Progenitor cell of endocrine pancreas (in vitro differentiated cells): ENCODE results near the gene LIME1. TPM values are rescaled to one million over a fixed set of nuclear protein-coding genes. Genes with fewer than 3 reads are reported as not detected.

ENCODE experiments used
- DNase-seq: peaks from one replicate; pipeline ENCODE4 v3.0.0; 2021; ENCODE audit warnings: low spot score; ENCODE audit not compliant: unreplicated experiment
- H3K27ac Mint-ChIP-seq: 2 replicates; pipeline ENCODE4 v1.8.0; 2021; ENCODE audit warnings: mild to moderate bottlenecking, moderate library complexity, mixed read lengths
- H3K27me3 Mint-ChIP-seq: 2 replicates; pipeline ENCODE4 v1.8.0; 2021; ENCODE audit warnings: mixed read lengths
- H3K36me3 Mint-ChIP-seq: 2 replicates; pipeline ENCODE4 v1.8.0; 2022; ENCODE audit warnings: mixed read lengths; ENCODE audit not compliant: insufficient read depth
- H3K4me1 Mint-ChIP-seq: 2 replicates; pipeline ENCODE4 v1.8.0; 2021; ENCODE audit warnings: low read depth, mixed read lengths
- H3K4me3 Mint-ChIP-seq: 2 replicates; pipeline ENCODE4 v1.8.0; 2021; ENCODE audit warnings: low read depth, mild to moderate bottlenecking, moderate library complexity, mixed read lengths
- H3K9me3 Mint-ChIP-seq: 2 replicates; pipeline ENCODE4 v1.8.0; 2021; ENCODE audit warnings: low read depth, mixed read lengths
- CTCF ChIP-seq: fragments of 200-600 bp; sonication (generic); IDR thresholded peaks from one replicate; pipeline ENCODE4 v1.5.0; 2021; ENCODE audit warnings: antibody characterized with exemption, mild to moderate bottlenecking; ENCODE audit not compliant: unreplicated experiment
- total RNA-seq: library from RNA; stranded (reverse); gene quantifications from 2 replicates; pipeline ENCODE4 v1.2.1, GENCODE V29; 2021

The LIME1 gene
- total RNA-seq, 1 donor from 2014 or later = 17.2 TPM

DNA sequence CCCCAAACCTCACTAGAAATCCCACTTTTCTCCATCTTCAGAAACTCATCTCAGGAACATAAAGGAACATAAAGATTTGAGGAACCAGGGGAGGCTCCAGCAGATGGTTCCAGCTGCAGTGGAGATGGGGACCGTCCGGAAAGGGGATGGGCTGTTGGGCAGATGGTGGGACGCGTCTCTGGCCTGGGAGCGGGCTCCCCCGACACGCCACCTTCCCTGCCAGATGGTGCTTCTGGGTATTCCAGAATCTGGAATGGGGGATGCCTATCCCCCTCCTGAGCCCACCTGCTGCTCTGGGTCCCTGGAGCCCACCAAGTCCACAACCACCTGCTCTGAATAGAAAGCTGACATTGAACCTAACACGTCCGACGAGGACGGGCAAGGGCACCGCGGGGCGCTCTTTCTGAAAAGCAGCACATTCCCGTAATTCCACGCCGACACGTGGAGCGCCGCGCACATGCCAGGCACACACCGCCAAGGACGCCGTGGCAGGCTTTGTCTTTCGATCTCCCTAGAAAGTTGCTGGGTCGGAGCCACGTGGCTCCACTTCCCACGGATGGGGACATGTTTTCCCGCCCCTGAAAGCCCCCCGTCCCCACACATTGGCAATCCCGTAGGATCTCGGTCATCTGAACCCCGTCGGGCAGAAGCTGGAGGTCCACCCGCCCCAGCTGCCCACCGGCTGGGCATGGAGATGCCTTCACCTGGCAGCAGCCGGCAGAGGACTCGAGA, 30.4 kb downstream of the LIME1 start:
- H3K9me3 Mint-ChIP-seq = no peaks in the 10 kb centered on the region
- H3K27ac Mint-ChIP-seq = no peak overlapping the region
- no peak for DNase-seq
- no peaks in the 10 kb centered on the region for H3K27me3 Mint-ChIP-seq
- H3K4me1 Mint-ChIP-seq = peaks cover 1% of the 10 kb centered on the region
- H3K36me3 Mint-ChIP-seq = peaks cover 9% of the 10 kb centered on the region
- no peak overlapping the region for H3K4me3 Mint-ChIP-seq
- TF ChIP-seq CTCF = no peak

DNA sequence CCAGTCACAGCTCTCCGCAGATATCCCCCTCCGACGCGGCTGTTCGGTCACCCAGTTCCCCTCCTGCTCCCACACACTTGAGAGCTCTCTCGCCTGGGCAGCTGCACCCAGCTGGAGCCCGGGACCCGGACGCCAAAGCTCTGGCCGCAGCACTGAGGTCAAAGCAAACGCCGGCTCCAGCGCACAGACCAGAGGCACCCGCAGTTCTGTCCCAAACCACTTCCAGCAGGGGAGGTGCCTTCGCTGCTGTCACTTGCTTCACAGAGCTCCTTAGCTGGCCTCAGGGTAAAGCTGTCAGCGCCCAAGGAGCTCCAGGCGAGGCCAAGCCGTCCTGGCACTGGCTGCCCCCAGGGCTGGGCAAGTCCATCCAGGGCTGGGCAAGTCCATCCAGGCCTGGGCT, 31.0 kb downstream of the LIME1 start:
- Mint-ChIP-seq H3K27ac (no peak overlapping the region), H3K4me1 (no peaks in the 10 kb centered on the region), H3K27me3 (no peaks in the 10 kb centered on the region), H3K9me3 (no peaks in the 10 kb centered on the region), H3K4me3 (no peak overlapping the region), H3K36me3 (peaks cover 9% of the 10 kb centered on the region)
- TF ChIP-seq CTCF = no peak
- no peak for DNase-seq

- DNase-seq = no peak
- Mint-ChIP-seq H3K4me3 (no peak overlapping the region), H3K4me1 (no peaks in the 10 kb centered on the region), H3K27ac (no peak overlapping the region), H3K36me3 (peaks cover 9% of the 10 kb centered on the region), H3K9me3 (no peaks in the 10 kb centered on the region), H3K27me3 (no peaks in the 10 kb centered on the region)
- no peak for TF ChIP-seq CTCF
These were observed 31.4 kb downstream of the LIME1 start for GRCh38 chr20:63767886-63768285.

GRCh38 chr20:63768591-63769515, 32.4 kb downstream of the LIME1 start:
- no peaks in the 10 kb centered on the region for H3K4me1 Mint-ChIP-seq
- no peak for TF ChIP-seq CTCF
- peaks cover 7% of the 10 kb centered on the region for H3K36me3 Mint-ChIP-seq
- H3K27ac Mint-ChIP-seq = no peak overlapping the region
- H3K9me3 Mint-ChIP-seq = no peaks in the 10 kb centered on the region
- no peak for DNase-seq
- no peaks in the 10 kb centered on the region for H3K27me3 Mint-ChIP-seq
- H3K4me3 Mint-ChIP-seq = no peak overlapping the region

DNA sequence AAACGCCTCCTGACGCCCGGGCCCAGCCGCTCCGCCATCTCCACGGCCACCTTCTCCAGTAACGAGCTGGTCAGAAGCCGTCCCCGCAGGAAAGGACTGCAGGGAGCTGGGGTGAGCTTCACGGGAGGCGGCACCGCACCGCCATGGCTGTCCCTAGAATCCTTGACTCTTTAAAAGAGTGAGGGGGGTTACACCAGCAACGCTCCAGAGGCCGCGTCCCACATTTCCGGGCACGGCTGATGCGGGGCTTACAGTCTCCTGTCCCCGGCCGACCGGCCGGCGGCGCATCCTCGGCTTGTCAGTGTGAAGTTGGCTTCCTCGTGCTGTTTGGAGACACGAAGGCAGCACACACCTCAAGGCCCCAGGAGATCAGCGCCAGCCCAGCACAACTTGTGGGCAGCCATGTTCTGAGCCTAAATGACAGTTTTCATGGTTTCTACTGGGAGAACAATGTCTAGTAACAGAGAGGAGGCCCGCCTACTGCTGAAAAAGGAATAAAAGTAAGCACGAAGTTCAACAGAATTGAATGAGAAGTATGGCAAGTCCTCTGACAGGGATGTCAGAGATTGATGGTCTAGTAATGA, 33.5 kb downstream of the LIME1 start:
- H3K9me3 Mint-ChIP-seq = no peaks in the 10 kb centered on the region
- DNase-seq = no peak
- H3K36me3 Mint-ChIP-seq = peaks cover 8% of the 10 kb centered on the region
- TF ChIP-seq CTCF = no peak
- H3K27me3 Mint-ChIP-seq = no peaks in the 10 kb centered on the region
- peaks cover 2% of the 10 kb centered on the region for H3K4me1 Mint-ChIP-seq
- H3K27ac Mint-ChIP-seq = no peak overlapping the region
- no peak overlapping the region for H3K4me3 Mint-ChIP-seq
